Endothelial cell of umbilical vein (primary cell): Measurements from ENCODE around the gene EGLN1. TPM values are rescaled to one million over a fixed set of nuclear protein-coding genes. Genes with fewer than 3 reads are reported as not detected.

Experiments used
- BruUV-seq: library from RNA; stranded (reverse); fragments of 400-500 nt; replicated peaks from 2 replicates; lab custom pipeline; 2021; lab: Mats Ljungman, UMichigan
- CTCF ChIA-PET: fragments of 300-600, 350-600 bp; sonication (Branson Sonifier 250); formaldehyde crosslinking; loops from one replicate; lab custom pipeline; 2021; ENCODE audit warnings: antibody characterized with exemption, inconsistent platforms; lab: Charles Lee
- POLR2A ChIA-PET: fragments of 300-600, 350-600 bp; sonication (Branson Sonifier 250); formaldehyde crosslinking; loops from one replicate; lab custom pipeline; 2021; ENCODE audit warnings: antibody characterized with exemption, inconsistent platforms; lab: Charles Lee
- DNase-seq: peaks from one replicate; pipeline ENCODE4 v3.0.0-alpha.2; 2011; ENCODE audit warnings: low read depth, low spot score
- FAIRE-seq: peaks from 2 replicates; lab custom pipeline; 2011; peaks lifted over from hg19 to GRCh38; lab: Jason Lieb, UNC
- H2AFZ ChIP-seq: 2 replicates; pipeline ENCODE4 v1.6.0; 2012; ENCODE audit warnings: low read depth, low read length, control low read depth, inconsistent platforms
- H3K27ac ChIP-seq: 2 replicates; pipeline ENCODE4 v1.5.1; 2011; ENCODE audit warnings: low read depth, mild to moderate bottlenecking, control low read depth, low read length, moderate library complexity; ENCODE audit not compliant: insufficient read depth
- H3K27me3 ChIP-seq, 2 experiments: 2 replicates each; pipeline versions ENCODE4 v1.6.0 to v1.6.1; 2011; ENCODE audit warnings: low read length in 2 of 2, mixed read lengths in 1 of 2; ENCODE audit not compliant: control insufficient read depth in 2 of 2, insufficient read depth in 2 of 2
- H3K36me3 ChIP-seq, 2 experiments: 2 replicates in 1 of 2; 3 replicates in 1 of 2; pipeline ENCODE4 v1.5.1; 2011; ENCODE audit warnings: low read length in 2 of 2, mild to moderate bottlenecking in 1 of 2, moderate library complexity in 1 of 2; ENCODE audit not compliant: control insufficient read depth in 2 of 2, insufficient read depth in 2 of 2; ENCODE audit errors: extremely low read depth in 1 of 2
- H3K4me1 ChIP-seq: 3 replicates; pipeline ENCODE4 v1.5.1; 2011; ENCODE audit warnings: mild to moderate bottlenecking, low read length; ENCODE audit not compliant: control insufficient read depth, insufficient read depth; ENCODE audit errors: extremely low read depth
- H3K4me2 ChIP-seq: 2 replicates; pipeline ENCODE4 v1.6.1; 2011; ENCODE audit warnings: low read length, control low read depth, mixed read lengths; ENCODE audit not compliant: insufficient read depth
- H3K4me3 ChIP-seq, 3 experiments: fragments of 200-600 bp in 1 of 3; sonication (generic), shearing (Covaris generic) in 1 of 3; replicated peaks in 1 of 3; 2 replicates each; pipeline ENCODE4 v1.5.1; 2011 to 2016; ENCODE audit warnings: control low read depth in 3 of 3, low read length in 3 of 3, mild to moderate bottlenecking in 2 of 3, inconsistent platforms in 1 of 3, low read depth in 1 of 3, moderate library complexity in 1 of 3; ENCODE audit not compliant: insufficient read depth in 1 of 3
- H3K79me2 ChIP-seq: 2 replicates; pipeline ENCODE4 v1.6.0; 2012; ENCODE audit warnings: low read length, inconsistent platforms; ENCODE audit not compliant: control insufficient read depth, insufficient read depth
- H3K9ac ChIP-seq: replicated peaks from 2 replicates; pipeline ENCODE3; 2011; ENCODE audit warnings: low read length, control low read depth; ENCODE audit not compliant: insufficient read depth; ENCODE audit errors: extremely low read depth
- H3K9me1 ChIP-seq: replicated peaks from 3 replicates; pipeline ENCODE4 v1.6.0; 2011; ENCODE audit warnings: mild to moderate bottlenecking, low read length; ENCODE audit not compliant: control insufficient read depth, insufficient read depth; ENCODE audit errors: extremely low read depth
- H3K9me3 ChIP-seq: replicated peaks from 2 replicates; pipeline ENCODE4 v1.5.1; 2012; ENCODE audit warnings: low read length, inconsistent platforms; ENCODE audit not compliant: control insufficient read depth, insufficient read depth
- H4K20me1 ChIP-seq: replicated peaks from 2 replicates; pipeline ENCODE3; 2011; ENCODE audit warnings: mild to moderate bottlenecking, low read length; ENCODE audit not compliant: control insufficient read depth, insufficient read depth; ENCODE audit errors: extremely low read depth
- CTCF ChIP-seq, 2 donors: IDR thresholded peaks; 1 replicate in 1 of 2; 2 replicates in 1 of 2; pipeline ENCODE4 v1.5.1; 2011; ENCODE audit warnings: low read length in 2 of 2, mild to moderate bottlenecking in 2 of 2, moderate library complexity in 2 of 2, control low read depth in 1 of 2, inconsistent platforms in 1 of 2, low read depth in 1 of 2; ENCODE audit not compliant: insufficient read depth in 1 of 2; ENCODE audit errors: extremely low read depth in 1 of 2
- EZH2 ChIP-seq: IDR thresholded peaks from 2 replicates; pipeline ENCODE4 v1.6.1; 2012; ENCODE audit warnings: borderline replicate concordance, low read depth, mild to moderate bottlenecking, moderate library complexity, low read length, inconsistent platforms; ENCODE audit not compliant: severe bottlenecking
- FOS ChIP-seq: IDR thresholded peaks from 2 replicates; pipeline ENCODE4 v1.6.1; 2011; ENCODE audit warnings: mild to moderate bottlenecking, low read length, moderate library complexity, borderline replicate concordance; ENCODE audit not compliant: insufficient read depth
- JUN ChIP-seq: IDR thresholded peaks from 2 replicates; pipeline ENCODE4 v1.6.1; 2011; ENCODE audit warnings: borderline replicate concordance, low read depth; ENCODE audit not compliant: insufficient read length, insufficient read depth
- MAX ChIP-seq: IDR thresholded peaks from 2 replicates; pipeline ENCODE4 v1.6.1; 2011; ENCODE audit not compliant: insufficient read depth, insufficient read length
- MYC ChIP-seq: IDR thresholded peaks from one replicate; pipeline ENCODE4 v1.6.1; 2011; ENCODE audit warnings: mild to moderate bottlenecking, low read depth, low read length
- POLR2A ChIP-seq: IDR thresholded peaks from 2 replicates; pipeline ENCODE4 v1.6.1; 2012; ENCODE audit warnings: low read depth, mild to moderate bottlenecking, control low read depth, low read length
- POLR2AphosphoS5 ChIP-seq: IDR thresholded peaks from 2 replicates; pipeline ENCODE4 v1.6.1; 2012; ENCODE audit warnings: low read depth, mild to moderate bottlenecking, control low read depth, low read length, moderate library complexity; ENCODE audit not compliant: insufficient read depth
- dilution Hi-C: fragments of 300-500 bp; cut with MboI; formaldehyde crosslinking; loops from one replicate; pipeline ENCODE4 v1.15.0; 2019; ENCODE audit warnings: low sequenced_read_pairs; ENCODE audit not compliant: extremely low pct_ligation_motif_present
- intact Hi-C: fragments of 100-400 bp; cut with micrococcal nuclease; formaldehyde crosslinking; loops from one replicate; pipeline ENCODE4 v1.10.0; 2022
- polyA plus RNA-seq, 4 experiments: library from polyadenylated mRNA; depleted of rRNA in 3 of 4; stranded (reverse) in 3 of 4; unstranded in 1 of 4; fragments of >200 nt; gene quantifications; 2 replicates each; pipeline versions ENCODE4 v1.2.1 to v1.2.3, GENCODE V29; 2011 to 2012; ENCODE audit warnings: missing spikeins in 1 of 4
- total RNA-seq: library from RNA; stranded (reverse); gene quantifications from 2 replicates; pipeline ENCODE4 v1.2.3, GENCODE V29; 2021

EGLN1 gene
- total and polyA plus RNA-seq, 2 donors (not counting 3 experiments of a cell fraction or from before 2014, with no cell fraction given): 13.7 to 38.1 TPM

DNA sequence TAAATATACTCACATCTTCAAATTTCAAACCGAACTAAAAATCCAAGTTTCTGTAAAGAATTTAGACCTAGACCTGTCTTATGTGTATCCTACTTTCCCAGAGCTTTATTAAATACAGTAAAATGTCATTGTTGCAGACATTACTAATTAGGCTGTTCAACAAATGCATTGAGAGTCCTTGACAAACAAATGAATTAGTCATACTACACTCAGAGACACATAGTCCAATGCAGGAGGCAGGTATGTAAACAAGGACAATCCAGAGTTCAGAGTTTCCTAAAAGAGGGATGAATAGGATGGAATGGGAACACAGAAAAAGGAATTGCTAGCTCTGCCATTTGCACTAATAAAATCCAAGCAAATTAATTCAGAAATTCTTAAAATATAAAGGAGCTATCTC lies 1.6 kb upstream of the EGLN1 start:
- Histone ChIP-seq H3K4me2 (no peak overlapping the region), H3K79me2 (peaks cover 28% of the 10 kb centered on the region), H3K27ac (no peak overlapping the region), H4K20me1 (no peaks in the 10 kb centered on the region), H3K9me1 (no peaks in the 10 kb centered on the region), H3K27me3 (no peaks in the 10 kb centered on the region), H2AFZ (no peak overlapping the region), H3K9ac (no peak overlapping the region), H3K4me1 (peaks cover 29% of the 10 kb centered on the region), H3K9me3 (no peaks in the 10 kb centered on the region), H3K4me3 (no peak overlapping the region), H3K36me3 (no peaks in the 10 kb centered on the region)
- intact Hi-C loops (loop anchor here (5.0 kb wide), 2 partner anchors 181 to 446 kb away; partner anchors contain the start of genes ARV1, GNPAT and TTC13), dilution Hi-C loops (no loop called here)
- POLR2A ChIA-PET: no interaction called here
- DNase-seq (peak; percentile 21), FAIRE-seq (no peak)
- CTCF ChIA-PET: interaction anchor here (1.0 to 2.8 kb wide), 2 partner anchors 8 to 167 kb away, joined by 3 to 8 read pairs; no protein-coding TSS in a partner anchor
- no TSS peak for BruUV-seq
- TF ChIP-seq POLR2A (no peak), MAX (no peak), EZH2 (no peak), POLR2AphosphoS5 (no peak)

DNA sequence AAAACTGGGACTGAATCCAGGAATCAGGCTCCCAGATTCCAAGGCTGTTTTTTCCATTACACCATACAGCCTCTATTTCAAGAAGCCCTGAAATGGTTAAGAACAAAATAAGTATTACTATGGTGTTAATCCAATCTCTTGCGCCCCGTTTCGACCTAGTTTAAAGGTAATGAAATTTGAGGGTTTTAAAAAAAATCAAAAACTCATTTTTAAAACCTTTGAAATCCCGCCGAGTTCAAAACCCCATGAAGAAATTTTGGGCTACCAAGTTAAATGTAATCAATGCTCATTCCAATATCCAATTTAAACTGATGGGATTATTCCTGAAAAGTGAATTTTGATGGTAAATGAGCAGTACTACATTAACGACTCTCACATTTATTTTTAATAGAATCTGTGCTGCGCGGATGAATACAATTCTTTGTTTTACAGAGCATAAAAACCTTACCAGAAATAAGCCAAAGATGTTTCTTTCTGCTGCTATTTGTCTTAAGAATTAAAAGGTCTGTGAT lies 767 bp upstream of the EGLN1 start:
- peak overlapping the region; percentile 21 to 97 (median 78) for H3K4me3 ChIP-seq
- no peaks in the 10 kb centered on the region for H3K9me1 ChIP-seq
- peak overlapping the region; percentile 87 for H3K9ac ChIP-seq
- peaks cover 36% of the 10 kb centered on the region for H3K79me2 ChIP-seq
- BruUV-seq: TSS peak; percentile 42
- H4K20me1 ChIP-seq: peaks cover under 1% of the 10 kb centered on the region
- H3K27ac ChIP-seq: peak overlapping the region; percentile 89
- no peaks in the 10 kb centered on the region for H3K36me3 ChIP-seq
- peaks cover 36% of the 10 kb centered on the region for H3K4me1 ChIP-seq
- CTCF ChIA-PET: no interaction called here
- peak overlapping the region; percentile 90 for H3K4me2 ChIP-seq
- intact Hi-C loops (loop anchor here (1.0 to 5.0 kb wide), 8 partner anchors 28 to 446 kb away; partner anchors contain the start of genes ARV1, GNPAT, TSNAX and TTC13), dilution Hi-C loops (no loop called here)
- POLR2A ChIA-PET: no interaction called here
- DNase-seq (no peak), FAIRE-seq (no peak)
- H2AFZ ChIP-seq: peak overlapping the region; percentile 40
- H3K27me3 ChIP-seq: no peaks in the 10 kb centered on the region
- H3K9me3 ChIP-seq: no peaks in the 10 kb centered on the region
- TF ChIP-seq MYC (no peak), CTCF (IDR thresholded peaks at IDR 0.05; ENCODE audit: extremely low read depth in 1 of 2, insufficient read depth in 1 of 2, low read depth in 1 of 2, low read length in 2 of 2) (no peak), JUN (peak; percentile 61), FOS (no peak)
